Stimulated activated effector memory CD8-positive, alpha-beta T cell treated with anti-CD3 and anti-CD28 coated beads, Interleukin-12 subunit alpha, Interleukin-12 subunit beta, amount 100 ng/mL, for 72 hours (primary cell): ENCODE measurements around the gene FBXL3.
A peak's percentile ranks its signal among the peaks of the same experiment; 100 is the strongest.

ENCODE experiments used
- ATAC-seq: fragments of 150-1000 bp; cut with Tn5 transposase; 2 replicates; pipeline ENCODE4 v1.10.0; 2021
- DNase-seq, 2 donors: peaks; one replicate each; pipeline ENCODE4 v3.0.0; 2021 to 2022; ENCODE audit warnings: low spot score in 2 of 2
- H3K27ac Mint-ChIP-seq: one replicate; pipeline ENCODE4 v1.8.0; 2022; ENCODE audit warnings: mild to moderate bottlenecking, mixed read lengths
- H3K36me3 Mint-ChIP-seq: one replicate; pipeline ENCODE4 v1.8.0; 2022; ENCODE audit warnings: mild to moderate bottlenecking, mixed read lengths
- H3K4me1 Mint-ChIP-seq: one replicate; pipeline ENCODE4 v1.8.0; 2022; ENCODE audit warnings: mixed read lengths
- H3K4me3 Mint-ChIP-seq: one replicate; pipeline ENCODE4 v1.8.0; 2022; ENCODE audit warnings: mild to moderate bottlenecking, mixed read lengths
- H3K9me3 Mint-ChIP-seq: one replicate; pipeline ENCODE4 v1.8.0; 2022; ENCODE audit warnings: mixed read lengths

Gene FBXL3

GRCh38 chr13:77038907-77039480 lies 12.0 kb upstream of the FBXL3 start:
- DNase-seq = no peak
- H3K4me1 Mint-ChIP-seq = peaks cover 11% of the 10 kb centered on the region
- no peak overlapping the region for H3K4me3 Mint-ChIP-seq
- H3K9me3 Mint-ChIP-seq = no peaks in the 10 kb centered on the region
- H3K36me3 Mint-ChIP-seq = peaks cover 18% of the 10 kb centered on the region
- no peak for ATAC-seq
- no peak overlapping the region for H3K27ac Mint-ChIP-seq

- Mint-ChIP-seq H3K9me3 (no peaks in the 10 kb centered on the region), H3K36me3 (no peaks in the 10 kb centered on the region), H3K27ac (no peak overlapping the region), H3K4me3 (no peak overlapping the region), H3K4me1 (peaks cover 18% of the 10 kb centered on the region)
- no peak for ATAC-seq
- DNase-seq = no peak
These were observed 9.3 kb upstream of the FBXL3 start for GRCh38 chr13:77036279-77036678.

GRCh38 chr13:77034881-77035280 lies 7.9 kb upstream of the FBXL3 start:
- Mint-ChIP-seq H3K4me3 (no peak overlapping the region), H3K36me3 (no peaks in the 10 kb centered on the region), H3K9me3 (no peaks in the 10 kb centered on the region), H3K27ac (no peak overlapping the region), H3K4me1 (peaks cover 18% of the 10 kb centered on the region)
- DNase-seq (no peak), ATAC-seq (peak; percentile 53)

DNA sequence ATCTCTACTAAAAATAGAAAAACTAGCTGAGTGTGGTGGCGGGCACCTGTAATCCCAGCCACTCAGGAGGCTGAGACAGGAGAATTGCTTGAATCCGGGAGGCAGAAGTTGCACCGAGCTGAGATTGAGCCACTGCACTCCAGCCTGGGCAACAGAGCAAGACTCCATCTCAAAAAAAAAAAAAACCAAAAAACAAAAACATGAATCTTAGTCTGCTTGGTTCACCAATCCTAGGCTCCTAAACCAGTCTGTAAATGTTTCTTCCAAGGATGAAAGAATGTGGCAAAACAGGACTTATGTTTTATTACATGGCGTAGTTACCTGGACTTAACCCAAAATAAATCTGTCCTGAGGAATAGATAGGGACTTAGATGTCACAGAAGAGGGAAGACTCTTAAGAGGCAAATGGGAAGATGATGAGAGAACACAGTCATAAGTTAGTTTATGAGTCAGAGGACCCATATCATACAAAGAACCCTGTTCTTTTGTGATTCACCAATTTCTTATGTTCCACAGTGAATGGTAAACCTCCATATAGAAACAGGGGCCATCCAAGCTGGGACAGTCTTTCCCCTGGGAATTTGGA lies 6.9 kb upstream of the FBXL3 start:
- Mint-ChIP-seq H3K27ac (no peak overlapping the region), H3K4me1 (peaks cover 18% of the 10 kb centered on the region), H3K36me3 (no peaks in the 10 kb centered on the region), H3K4me3 (no peak overlapping the region), H3K9me3 (no peaks in the 10 kb centered on the region)
- no peak for DNase-seq
- peak; percentile 95 for ATAC-seq

DNA sequence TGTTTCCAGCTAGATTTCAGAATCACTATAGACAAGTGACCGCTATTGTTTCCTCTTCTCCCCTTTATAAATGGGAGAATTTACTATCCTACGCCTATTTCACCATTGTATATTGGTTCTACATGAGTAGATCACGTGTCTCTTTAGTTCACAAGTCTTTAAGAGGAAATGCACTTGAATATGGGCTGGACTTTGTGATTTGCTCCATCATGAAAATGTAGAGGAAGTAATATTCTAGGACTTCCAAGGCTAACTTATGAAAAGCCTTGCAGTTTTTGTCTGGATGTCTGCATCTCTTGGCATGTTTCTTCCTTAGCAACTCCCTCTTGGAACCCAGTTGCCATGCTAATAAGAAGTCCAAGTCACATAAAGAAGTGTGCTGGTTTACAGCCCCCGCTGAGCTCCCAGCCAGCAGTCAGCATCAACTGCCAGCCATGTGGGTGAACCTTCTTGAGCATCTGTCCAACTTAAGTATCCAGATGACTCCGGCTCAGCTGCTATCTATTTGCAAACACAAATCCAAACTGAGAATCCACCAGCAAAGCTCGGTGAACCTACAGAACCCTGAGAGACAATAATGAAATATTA lies 4.8 kb upstream of the FBXL3 start:
- no peak overlapping the region for H3K27ac Mint-ChIP-seq
- H3K9me3 Mint-ChIP-seq = no peaks in the 10 kb centered on the region
- DNase-seq (no peak), ATAC-seq (no peak)
- H3K36me3 Mint-ChIP-seq = peaks cover 8% of the 10 kb centered on the region
- H3K4me3 Mint-ChIP-seq = no peak overlapping the region
- H3K4me1 Mint-ChIP-seq = peaks cover 34% of the 10 kb centered on the region

- no peak overlapping the region for H3K4me3 Mint-ChIP-seq
- H3K9me3 Mint-ChIP-seq = no peaks in the 10 kb centered on the region
- DNase-seq (no peak), ATAC-seq (no peak)
- peaks cover 29% of the 10 kb centered on the region for H3K36me3 Mint-ChIP-seq
- H3K4me1 Mint-ChIP-seq = peaks cover 40% of the 10 kb centered on the region
- H3K27ac Mint-ChIP-seq = no peak overlapping the region
These were observed 2.5 kb upstream of the FBXL3 start for GRCh38 chr13:77029436-77029835.

DNA sequence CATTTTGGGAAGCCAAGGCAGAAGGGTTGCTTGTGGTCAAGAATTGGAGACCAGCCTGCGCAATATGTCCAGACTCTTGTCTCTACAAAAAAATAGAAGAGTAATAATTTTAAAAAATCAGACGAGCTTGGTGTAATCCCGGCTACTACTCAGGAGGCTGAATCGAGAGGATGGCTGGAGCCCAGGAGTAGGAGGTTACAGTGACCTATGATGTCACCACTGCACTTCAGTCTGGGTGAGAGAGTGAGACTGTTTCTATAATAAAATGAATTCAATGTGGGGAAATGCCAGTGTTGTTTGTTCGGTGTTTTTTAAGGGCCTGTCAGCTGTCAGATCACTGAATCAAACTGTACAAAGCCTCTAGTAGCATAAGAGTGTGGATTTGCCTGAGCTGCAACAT lies 1.2 kb upstream of the FBXL3 start:
- Mint-ChIP-seq H3K27ac (no peak overlapping the region), H3K4me1 (peaks cover 37% of the 10 kb centered on the region), H3K9me3 (no peaks in the 10 kb centered on the region), H3K36me3 (peaks cover 39% of the 10 kb centered on the region), H3K4me3 (peak overlapping the region; percentile 85)
- DNase-seq (no peak), ATAC-seq (no peak)

DNA sequence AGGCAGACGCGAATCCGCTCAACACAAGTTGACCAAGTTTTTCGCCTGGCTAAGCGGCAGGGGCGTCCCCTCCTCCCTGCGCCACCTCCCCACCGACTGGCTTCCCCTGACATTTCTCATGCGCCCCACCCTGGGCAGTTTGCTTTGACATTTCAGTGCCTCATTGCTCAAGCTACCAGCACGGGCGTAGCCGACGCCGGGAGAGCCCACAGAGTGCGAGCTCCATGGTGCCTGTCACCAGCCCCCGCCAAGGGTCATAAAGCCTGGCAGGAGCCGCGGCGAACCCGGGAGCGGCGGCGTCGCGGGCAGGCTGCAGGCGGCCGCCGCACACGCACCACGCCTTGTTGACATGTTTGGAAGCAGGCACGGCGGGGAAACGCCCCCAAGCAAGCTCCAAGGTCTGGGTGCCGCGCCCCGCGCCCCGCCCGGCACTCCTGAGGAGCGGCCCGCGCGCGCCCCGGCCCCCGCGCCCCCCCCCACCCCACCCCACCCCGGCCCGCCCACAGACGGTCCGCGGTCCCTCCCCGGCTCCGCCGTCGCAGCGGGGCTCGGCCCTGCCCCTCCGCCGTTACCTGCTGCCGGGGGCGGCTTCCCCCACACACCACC lies 601 bp downstream of the FBXL3 start:
- Mint-ChIP-seq H3K36me3 (peaks cover 57% of the 10 kb centered on the region), H3K9me3 (no peaks in the 10 kb centered on the region), H3K4me1 (peaks cover 52% of the 10 kb centered on the region), H3K4me3 (peak overlapping the region; percentile 85), H3K27ac (peak overlapping the region; percentile 98)
- ATAC-seq (peak; percentile 72), DNase-seq (peak; percentile 60 to 84)

GRCh38 chr13:77022341-77022740 lies 4.6 kb downstream of the FBXL3 start:
- Mint-ChIP-seq H3K4me3 (peak overlapping the region; percentile 14), H3K36me3 (peaks cover 95% of the 10 kb centered on the region), H3K27ac (peak overlapping the region; percentile 43), H3K4me1 (peaks cover 45% of the 10 kb centered on the region), H3K9me3 (no peaks in the 10 kb centered on the region)
- no peak for ATAC-seq
- DNase-seq = no peak

DNA sequence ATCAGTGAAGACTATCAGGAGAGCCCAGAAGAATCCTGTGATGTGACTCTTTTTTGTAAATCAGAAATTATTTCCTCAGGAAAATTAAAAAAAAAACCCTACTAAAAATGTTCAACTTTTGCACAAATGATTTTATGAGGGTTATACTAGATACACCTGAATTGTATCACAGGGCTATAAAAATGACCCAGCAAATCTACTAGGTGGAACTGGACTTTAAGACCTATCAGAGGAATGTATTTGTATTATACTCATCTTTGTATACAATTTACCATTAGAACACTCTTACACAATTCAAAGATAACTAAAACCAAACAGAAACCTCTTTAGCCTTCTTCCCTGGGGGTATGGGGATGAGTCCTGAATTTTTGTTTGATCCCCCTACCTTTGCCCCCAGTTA lies 7.2 kb downstream of the FBXL3 start:
- Mint-ChIP-seq H3K36me3 (peaks cover 96% of the 10 kb centered on the region), H3K4me3 (no peak overlapping the region), H3K9me3 (no peaks in the 10 kb centered on the region), H3K4me1 (peaks cover 36% of the 10 kb centered on the region), H3K27ac (no peak overlapping the region)
- ATAC-seq = no peak
- DNase-seq = no peak

- Mint-ChIP-seq H3K4me1 (peaks cover 34% of the 10 kb centered on the region), H3K27ac (peak overlapping the region; percentile 24), H3K36me3 (peaks cover 100% of the 10 kb centered on the region), H3K9me3 (no peaks in the 10 kb centered on the region), H3K4me3 (no peak overlapping the region)
- DNase-seq = no peak
- no peak for ATAC-seq
These were observed 9.9 kb downstream of the FBXL3 start for GRCh38 chr13:77016888-77017623.

- DNase-seq (no peak), ATAC-seq (no peak)
- H3K4me1 Mint-ChIP-seq = peaks cover 31% of the 10 kb centered on the region
- H3K36me3 Mint-ChIP-seq = peaks cover 100% of the 10 kb centered on the region
- no peaks in the 10 kb centered on the region for H3K9me3 Mint-ChIP-seq
- peak overlapping the region; percentile 24 for H3K27ac Mint-ChIP-seq
- H3K4me3 Mint-ChIP-seq = no peak overlapping the region
These were observed 10.6 kb downstream of the FBXL3 start for GRCh38 chr13:77016251-77016812.

GRCh38 chr13:77014906-77015685 lies 11.9 kb downstream of the FBXL3 start:
- ATAC-seq = no peak
- H3K4me1 Mint-ChIP-seq = peaks cover 31% of the 10 kb centered on the region

GRCh38 chr13:77013853-77014542 lies 13.0 kb downstream of the FBXL3 start:
- H3K27ac Mint-ChIP-seq = no peak overlapping the region
- H3K36me3 Mint-ChIP-seq = peaks cover 100% of the 10 kb centered on the region
- DNase-seq (no peak), ATAC-seq (no peak)
- no peaks in the 10 kb centered on the region for H3K9me3 Mint-ChIP-seq
- H3K4me3 Mint-ChIP-seq = no peak overlapping the region
- peaks cover 37% of the 10 kb centered on the region for H3K4me1 Mint-ChIP-seq

More at GRCh38 chr13:77014906-77015685, 11.9 kb downstream of the FBXL3 start:
- H3K9me3 Mint-ChIP-seq = no peaks in the 10 kb centered on the region
- no peak for DNase-seq
- peaks cover 100% of the 10 kb centered on the region for H3K36me3 Mint-ChIP-seq
- H3K4me3 Mint-ChIP-seq = no peak overlapping the region
- H3K27ac Mint-ChIP-seq = no peak overlapping the region
